Measurements from ENCODE around the gene LRMDA. TPM values are rescaled to one million over a fixed set of nuclear protein-coding genes. Genes with fewer than 3 reads are reported as not detected.

The LRMDA gene
- total RNA-seq, 2 experiments from 2014 or later: not detected

DNA sequence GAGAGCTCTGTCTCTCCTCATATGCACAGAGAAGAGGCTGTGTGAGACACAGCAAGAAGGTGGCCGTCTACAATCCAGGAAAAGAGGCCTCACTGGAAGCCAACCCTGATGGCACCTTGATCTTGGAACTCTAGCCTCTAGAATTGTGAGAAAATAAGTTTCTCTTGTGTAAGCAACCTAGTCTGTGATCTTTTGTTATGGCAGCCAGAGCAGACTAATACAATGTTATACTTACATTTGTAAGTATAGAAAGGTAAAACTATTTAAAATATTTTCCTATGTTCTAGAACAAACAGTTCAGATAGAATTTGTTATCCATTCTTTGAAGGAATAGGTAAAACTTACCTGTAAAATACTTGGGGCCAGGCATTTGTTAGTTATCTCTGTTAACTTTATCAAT lies 53.3 kb downstream of the LRMDA start:
- Histone ChIP-seq H3K27ac (ENCODE audit: low read depth in 1 of 2, low read length in 2 of 2) (no peak overlapping the region), H3K36me3 (ENCODE audit: insufficient read depth, low read length) (no peaks in the 10 kb centered on the region), H3K9me3 (ENCODE audit: control insufficient read depth in 1 of 2, insufficient read depth in 1 of 2, low read length in 2 of 2) (no peaks in the 10 kb centered on the region), H3K4me3 (ENCODE audit: low read length) (no peak overlapping the region), H3K4me1 (ENCODE audit: insufficient read depth, low read length) (no peaks in the 10 kb centered on the region), H3K27me3 (ENCODE audit: control insufficient read depth in 1 of 2, insufficient read depth in 2 of 2, low read length in 2 of 2) (peaks cover 0 to 2% of the 10 kb centered on the region in 2 experiments)
- intact Hi-C loops (cut with DNase I, micrococcal nuclease): no loop called here
- H3K27me3 Mint-ChIP-seq: no peaks in the 10 kb centered on the region
- no peaks in the 10 kb centered on the region for H3K4me1 Mint-ChIP-seq (ENCODE audit: low read depth)
- no peaks in the 10 kb centered on the region for H3K9me3 Mint-ChIP-seq
- H3K36me3 Mint-ChIP-seq (ENCODE audit: low read depth): no peaks in the 10 kb centered on the region
- ChIA-PET CTCF (no interaction called here), POLR2A (no interaction called here)
- no peak overlapping the region for H3K27ac Mint-ChIP-seq
- H3K4me3 Mint-ChIP-seq: no peak overlapping the region
- DNase-seq (no peak), ATAC-seq (ENCODE audit: poor library complexity) (no peak)
- TF ChIP-seq, protein P1, sequence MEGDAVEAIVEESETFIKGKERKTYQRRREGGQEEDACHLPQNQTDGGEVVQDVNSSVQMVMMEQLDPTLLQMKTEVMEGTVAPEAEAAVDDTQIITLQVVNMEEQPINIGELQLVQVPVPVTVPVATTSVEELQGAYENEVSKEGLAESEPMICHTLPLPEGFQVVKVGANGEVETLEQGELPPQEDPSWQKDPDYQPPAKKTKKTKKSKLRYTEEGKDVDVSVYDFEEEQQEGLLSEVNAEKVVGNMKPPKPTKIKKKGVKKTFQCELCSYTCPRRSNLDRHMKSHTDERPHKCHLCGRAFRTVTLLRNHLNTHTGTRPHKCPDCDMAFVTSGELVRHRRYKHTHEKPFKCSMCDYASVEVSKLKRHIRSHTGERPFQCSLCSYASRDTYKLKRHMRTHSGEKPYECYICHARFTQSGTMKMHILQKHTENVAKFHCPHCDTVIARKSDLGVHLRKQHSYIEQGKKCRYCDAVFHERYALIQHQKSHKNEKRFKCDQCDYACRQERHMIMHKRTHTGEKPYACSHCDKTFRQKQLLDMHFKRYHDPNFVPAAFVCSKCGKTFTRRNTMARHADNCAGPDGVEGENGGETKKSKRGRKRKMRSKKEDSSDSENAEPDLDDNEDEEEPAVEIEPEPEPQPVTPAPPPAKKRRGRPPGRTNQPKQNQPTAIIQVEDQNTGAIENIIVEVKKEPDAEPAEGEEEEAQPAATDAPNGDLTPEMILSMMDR (IDR thresholded peaks at IDR 0.05): no peak

DNA sequence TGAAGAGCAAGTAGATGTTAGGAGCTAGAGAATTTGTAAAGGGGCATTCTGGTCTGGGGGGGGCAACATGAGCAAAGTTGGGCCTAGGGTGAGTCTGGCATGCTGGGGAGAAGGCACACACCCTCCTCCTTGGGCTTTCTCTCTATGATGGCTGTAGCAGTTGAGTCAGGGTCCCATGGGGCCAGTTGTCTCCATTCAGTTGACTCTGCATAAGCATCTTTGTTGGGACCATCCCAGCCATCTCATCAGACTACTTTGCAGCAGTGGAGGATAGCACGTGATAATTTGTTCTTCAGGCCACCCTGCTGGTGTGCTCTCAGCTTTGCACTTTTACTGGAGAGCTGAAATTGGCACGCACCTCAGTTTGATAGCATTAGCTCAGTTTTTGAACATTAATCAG lies 55.2 kb downstream of the LRMDA start:
- H3K36me3 Mint-ChIP-seq (ENCODE audit: low read depth): no peaks in the 10 kb centered on the region
- Histone ChIP-seq H3K36me3 (ENCODE audit: insufficient read depth, low read length) (no peaks in the 10 kb centered on the region), H3K9me3 (ENCODE audit: control insufficient read depth in 1 of 2, insufficient read depth in 1 of 2, low read length in 2 of 2) (no peaks in the 10 kb centered on the region), H3K27ac (ENCODE audit: low read depth in 1 of 2, low read length in 2 of 2) (no peak overlapping the region), H3K27me3 (ENCODE audit: control insufficient read depth in 1 of 2, insufficient read depth in 2 of 2, low read length in 2 of 2) (peaks cover 0 to 2% of the 10 kb centered on the region in 2 experiments), H3K4me1 (ENCODE audit: insufficient read depth, low read length) (no peaks in the 10 kb centered on the region), H3K4me3 (ENCODE audit: low read length) (no peak overlapping the region)
- CTCF ChIA-PET: no interaction called here
- H3K4me3 Mint-ChIP-seq: no peak overlapping the region
- no peak overlapping the region for H3K27ac Mint-ChIP-seq
- H3K27me3 Mint-ChIP-seq: no peaks in the 10 kb centered on the region
- no peaks in the 10 kb centered on the region for H3K9me3 Mint-ChIP-seq
- POLR2A ChIA-PET: no interaction called here
- no peak for ATAC-seq (ENCODE audit: poor library complexity)
- no peak for DNase-seq
- intact Hi-C loops (cut with DNase I, micrococcal nuclease): no loop called here
- no peaks in the 10 kb centered on the region for H3K4me1 Mint-ChIP-seq (ENCODE audit: low read depth)
- TF ChIP-seq, protein P1 (IDR thresholded peaks at IDR 0.05): no peak

DNA sequence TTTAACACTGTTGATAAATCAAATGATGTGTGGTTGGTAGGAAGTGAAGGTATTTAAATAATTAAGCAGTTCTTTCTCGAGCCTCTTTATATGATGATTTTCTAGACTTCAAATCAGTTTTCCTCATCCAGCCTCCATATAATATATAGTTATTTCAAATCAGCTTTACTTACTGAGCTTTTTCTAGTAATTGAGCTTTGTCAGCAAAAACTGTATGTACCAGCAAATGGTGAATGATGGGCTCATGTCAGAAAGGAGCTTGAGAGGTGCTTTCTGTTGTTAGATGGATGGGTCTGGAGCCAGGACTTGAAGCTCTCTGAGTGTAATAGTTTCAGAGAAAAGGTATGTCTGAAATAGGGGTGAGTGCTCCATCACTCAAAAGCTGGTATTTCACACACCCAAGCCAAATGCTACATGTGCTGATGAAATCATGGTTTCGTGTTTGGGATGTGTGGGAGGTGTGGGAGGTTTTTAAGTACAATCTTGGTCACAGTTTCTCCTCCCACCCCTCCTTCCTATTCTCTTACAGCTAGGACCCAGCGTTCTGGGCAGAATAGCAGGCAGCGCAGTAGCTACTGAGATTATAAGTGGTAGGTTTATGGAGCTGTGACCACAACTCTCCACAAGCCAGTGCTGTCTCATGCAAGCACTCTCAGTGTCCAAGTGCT lies 55.8 kb downstream of the LRMDA start:
- CTCF ChIA-PET: no interaction called here
- no peaks in the 10 kb centered on the region for H3K27me3 ChIP-seq (ENCODE audit: control insufficient read depth in 1 of 2, insufficient read depth in 2 of 2, low read length in 2 of 2)
- no peaks in the 10 kb centered on the region for H3K9me3 ChIP-seq (ENCODE audit: control insufficient read depth in 1 of 2, insufficient read depth in 1 of 2, low read length in 2 of 2)
- H3K27ac Mint-ChIP-seq: no peak overlapping the region
- DNase-seq (no peak), ATAC-seq (ENCODE audit: poor library complexity) (no peak)
- H3K9me3 Mint-ChIP-seq: no peaks in the 10 kb centered on the region
- H3K4me1 Mint-ChIP-seq (ENCODE audit: low read depth): no peaks in the 10 kb centered on the region
- H3K36me3 ChIP-seq (ENCODE audit: insufficient read depth, low read length): no peaks in the 10 kb centered on the region
- intact Hi-C loops (cut with DNase I, micrococcal nuclease): no loop called here
- H3K27me3 Mint-ChIP-seq: no peaks in the 10 kb centered on the region
- TF ChIP-seq, protein P1 (IDR thresholded peaks at IDR 0.05): no peak
- no peak overlapping the region for H3K27ac ChIP-seq (ENCODE audit: low read depth in 1 of 2, low read length in 2 of 2)
- no peaks in the 10 kb centered on the region for H3K4me1 ChIP-seq (ENCODE audit: insufficient read depth, low read length)
- H3K36me3 Mint-ChIP-seq (ENCODE audit: low read depth): no peaks in the 10 kb centered on the region
- POLR2A ChIA-PET: no interaction called here
- no peak overlapping the region for H3K4me3 Mint-ChIP-seq
- no peak overlapping the region for H3K4me3 ChIP-seq (ENCODE audit: low read length)
